ENCODE results near the gene IL1R1.

GRCh38 chr2:102111823-102112222 is 30.7 kb upstream of the IL1R1 start:
- TF ChIP-seq CTCF (IDR thresholded peaks at IDR 0.05) = no peak
- TF ChIP-seq POLR2A (IDR thresholded peaks at IDR 0.05) = no peak
